ENCODE results near the gene NODAL.
"Not testable (repeated sequence)": the region's sequence is repeated elsewhere in the genome, so short reads cannot be mapped to it uniquely, and the experiment has no call there.

NODAL gene

DNA sequence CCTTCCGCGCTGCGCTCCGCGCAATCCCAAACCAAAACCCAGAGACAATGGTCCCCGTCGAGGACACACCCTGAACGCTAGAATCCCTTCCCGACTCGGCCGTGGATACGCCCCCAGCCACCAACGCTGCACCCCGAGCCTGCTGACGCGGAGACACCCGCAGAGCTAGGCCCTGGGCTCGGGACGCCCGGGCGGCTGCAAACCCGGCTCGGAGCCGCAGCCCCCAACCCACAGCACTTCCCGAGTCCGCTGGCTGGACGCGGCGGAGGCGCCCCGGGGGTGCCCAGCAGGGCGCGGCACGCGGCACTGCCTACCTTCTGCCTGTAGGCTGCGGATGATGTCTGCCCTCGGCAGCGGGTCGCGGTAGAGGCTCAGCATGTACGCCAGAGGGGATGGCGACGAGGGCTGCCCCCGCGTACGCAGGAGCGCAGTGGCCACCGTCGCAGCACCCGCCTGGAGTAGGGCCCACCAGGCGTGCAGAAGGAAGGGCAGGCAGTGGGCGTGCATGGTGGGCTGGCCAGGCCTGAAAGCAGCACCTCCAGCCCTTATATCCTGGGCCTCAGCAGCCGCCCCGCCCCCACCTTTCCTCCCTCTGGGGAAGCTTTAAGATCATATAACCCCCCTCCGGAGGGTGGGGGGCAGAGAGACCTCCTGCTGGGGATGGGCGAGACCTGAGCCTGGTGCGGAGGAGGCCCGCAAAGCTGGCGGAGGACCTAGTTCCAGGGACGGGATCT is at the start of gene NODAL:
Gene NODAL (minus strand): TSS at position 521 of the 734 bp plus-strand sequence. CDS start 14 bp downstream, at position 507.
- DNase-seq = peak; percentile 6

DNA sequence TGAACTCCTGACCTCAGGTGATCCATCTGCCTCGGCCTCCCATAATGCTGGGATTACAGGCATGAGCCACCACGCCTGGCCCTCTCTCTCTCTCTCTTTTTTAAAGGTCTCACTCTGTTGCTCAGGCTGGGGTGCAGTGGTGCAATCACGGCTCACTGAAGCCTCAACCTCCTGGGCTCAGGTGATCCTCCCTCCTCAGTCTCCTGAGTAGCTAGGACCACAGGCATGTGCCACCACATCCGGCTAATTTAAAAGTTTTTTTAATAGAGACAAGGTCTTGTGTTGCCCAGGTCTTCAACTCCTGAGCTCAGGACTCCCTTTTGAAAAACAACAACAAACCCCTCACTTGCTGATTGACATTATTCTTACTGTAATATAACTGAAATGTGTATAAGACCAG is 48.7 kb upstream of the NODAL start:
- DNase-seq = no peak

DNA sequence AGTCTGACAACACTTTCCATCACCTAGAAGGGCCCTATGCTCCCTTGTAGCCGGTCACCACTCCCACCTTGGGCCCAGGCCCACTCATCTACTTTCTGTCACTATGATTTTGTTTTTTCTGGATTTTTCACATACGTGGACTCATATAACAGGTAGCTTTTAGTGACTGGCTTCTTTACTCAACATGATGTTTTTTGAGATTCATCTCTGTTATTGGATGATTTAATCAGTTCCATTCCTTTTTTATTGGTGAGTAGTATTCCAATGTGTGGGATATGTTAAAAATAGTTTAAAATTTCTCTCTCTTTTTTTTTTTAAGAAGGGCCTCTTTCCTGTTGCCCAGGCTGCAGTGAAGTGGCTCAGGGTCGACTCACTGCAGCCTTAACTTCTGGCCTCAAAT is 46.3 kb upstream of the NODAL start:
- no peak for DNase-seq

- DNase-seq = not testable (repeated sequence)
Observed at GRCh38 chr10:70483872-70484271, 42.4 kb upstream of the NODAL start.

- DNase-seq = no peak
Observed at GRCh38 chr10:70482982-70483760, 41.7 kb upstream of the NODAL start.

DNA sequence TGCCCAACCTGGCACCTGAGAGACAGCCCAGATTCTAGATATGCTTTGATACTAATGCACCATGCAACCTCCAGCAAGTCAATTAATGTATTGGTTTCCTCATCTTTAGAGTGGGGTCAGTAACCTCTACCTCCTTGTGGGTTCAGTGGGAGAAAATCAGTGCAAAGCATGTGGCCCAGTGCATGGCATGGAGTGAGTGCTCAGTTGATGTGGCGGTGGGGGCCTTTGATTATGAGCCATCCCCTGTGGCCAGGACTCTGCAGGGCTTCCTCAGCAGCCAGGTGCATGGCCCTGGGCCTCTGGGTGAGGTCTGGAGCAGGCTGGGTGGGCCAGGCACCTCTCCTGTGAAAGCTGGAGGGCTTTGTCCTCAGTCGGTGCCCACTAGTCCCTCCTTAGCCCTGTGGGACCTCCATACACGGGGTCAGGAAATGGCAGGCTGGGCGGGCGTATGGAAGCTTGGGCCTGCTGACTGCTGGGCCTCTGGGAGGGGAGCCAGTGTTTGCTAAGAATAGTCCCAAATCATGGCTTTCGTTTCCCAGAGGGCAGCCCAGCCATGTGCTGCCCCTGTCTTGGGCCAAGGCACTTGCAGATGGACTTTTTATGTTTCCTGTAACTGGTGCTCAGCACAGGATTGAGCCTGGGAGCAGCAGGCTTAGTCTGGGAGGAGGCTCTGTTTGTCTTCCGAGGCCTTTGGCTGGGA is 40.5 kb upstream of the NODAL start:
- DNase-seq = no peak

- no peak for DNase-seq
Observed at GRCh38 chr10:70481105-70481504, 39.6 kb upstream of the NODAL start.

DNA sequence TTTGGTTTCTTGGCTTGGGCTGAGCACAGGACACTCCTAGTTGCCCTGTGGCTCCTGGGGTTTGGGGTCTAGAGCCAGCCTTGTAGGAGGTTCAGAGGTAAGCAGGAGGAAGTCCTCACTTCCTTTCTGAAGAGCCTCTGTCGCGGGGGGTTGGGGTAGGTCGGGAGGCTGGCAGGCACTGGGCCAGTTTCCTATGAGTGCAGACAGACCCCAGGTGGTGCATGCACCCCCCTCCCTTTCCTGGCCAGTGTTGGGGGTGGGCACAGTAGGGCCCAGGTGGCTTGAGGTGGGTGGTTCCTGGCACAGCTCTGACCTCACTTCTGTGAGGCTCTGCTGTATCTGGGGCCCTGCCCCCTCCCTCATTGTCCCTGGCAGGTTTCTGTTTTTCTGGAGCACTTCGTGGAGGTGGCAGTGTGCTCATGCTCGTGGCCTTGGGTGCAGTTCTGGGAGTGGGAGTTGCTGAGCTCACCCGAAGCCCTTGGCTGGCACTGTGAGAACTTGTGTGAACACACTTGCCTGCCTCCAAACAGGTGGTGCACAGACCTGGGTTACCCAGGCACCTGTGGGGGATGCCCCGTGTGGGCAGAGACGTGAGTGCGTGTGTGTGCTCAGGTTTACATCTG is 38.9 kb upstream of the NODAL start:
- no peak for DNase-seq

DNA sequence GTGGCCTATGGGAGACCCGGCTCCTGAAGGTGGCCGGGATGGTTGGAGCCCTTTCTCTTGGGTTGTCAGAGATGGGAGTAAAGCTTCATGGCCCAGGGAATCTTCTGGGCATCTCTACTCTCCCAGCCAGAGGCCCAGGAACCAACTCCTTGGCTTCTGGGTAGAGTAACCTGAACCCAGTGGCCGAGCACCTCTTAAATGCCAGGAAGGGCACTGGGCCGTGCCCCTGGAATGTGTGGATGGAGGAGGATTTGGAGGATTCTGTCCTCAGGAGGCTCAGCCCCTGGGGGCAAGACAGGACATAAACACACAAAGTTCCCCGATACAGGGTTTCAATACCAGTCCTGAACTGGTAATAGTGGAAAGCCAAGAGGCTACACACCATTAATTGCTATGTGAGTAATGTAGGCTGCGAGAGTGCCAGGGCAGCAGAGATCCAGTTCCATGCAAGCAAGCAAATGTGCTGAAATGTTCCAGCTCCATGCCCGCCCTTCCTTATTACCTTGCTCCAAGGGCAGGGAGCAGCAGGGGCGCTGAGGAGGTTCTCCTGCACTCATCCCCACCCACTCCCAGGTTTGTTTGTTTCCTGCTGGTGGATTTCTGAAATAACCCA is 38.3 kb upstream of the NODAL start:
- no peak for DNase-seq

GRCh38 chr10:70479165-70479581 is 37.7 kb upstream of the NODAL start:
- no peak for DNase-seq

- DNase-seq = peak; percentile 25
Observed at GRCh38 chr10:70478191-70479164, 37.0 kb upstream of the NODAL start, which contains the start of gene PALD1. Gene PALD1, plus strand, starts transcription at chr10:70478767. Its CDS starts 47,185 bp downstream, at chr10:70525952.

DNA sequence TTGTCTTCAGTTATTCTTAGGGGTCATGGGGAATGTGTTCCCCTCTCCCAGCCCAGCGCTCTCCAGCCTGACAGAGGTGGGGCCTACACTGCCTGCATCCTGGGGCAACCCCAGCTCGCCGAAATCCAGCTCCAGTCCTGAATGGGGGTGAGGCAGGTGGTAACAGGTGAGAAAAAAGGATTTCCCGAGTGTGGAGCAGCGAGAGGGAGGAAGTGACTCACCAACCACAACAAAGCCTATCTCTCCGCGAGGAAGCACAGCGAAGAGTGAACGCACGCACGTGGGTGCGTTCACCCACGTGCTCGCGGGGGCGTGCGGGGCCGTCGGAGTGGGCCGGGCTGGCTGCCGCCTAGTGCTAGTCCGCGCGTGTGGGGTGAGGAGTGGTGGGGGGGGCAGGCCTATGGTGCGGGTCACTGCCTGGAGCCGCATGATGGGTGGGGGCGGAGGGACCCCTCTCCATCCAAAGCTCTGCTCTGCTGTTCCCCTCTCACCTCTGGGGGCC is 36.2 kb upstream of the NODAL start:
- DNase-seq = peak; percentile 73

- no peak for DNase-seq
Observed at GRCh38 chr10:70476249-70477035, 35.0 kb upstream of the NODAL start.

DNA sequence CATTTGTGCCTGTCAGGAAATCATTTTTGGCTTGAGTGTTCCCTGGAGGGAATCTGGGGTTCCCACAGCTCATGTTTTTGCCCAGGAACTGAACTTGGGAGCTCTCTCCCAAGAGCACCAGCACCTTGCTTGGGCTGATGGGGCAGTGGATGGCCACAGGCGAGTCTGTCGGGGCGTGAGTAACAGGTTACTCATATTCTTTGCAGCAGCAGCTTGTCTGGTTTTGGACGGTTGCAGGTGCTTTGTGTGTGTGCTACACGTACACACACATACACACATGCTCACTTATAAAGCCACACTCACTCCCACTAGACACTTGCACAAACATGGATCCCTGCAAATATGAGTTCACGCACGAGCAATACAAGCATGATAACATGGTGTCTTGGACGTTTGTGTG is 34.2 kb upstream of the NODAL start:
- DNase-seq = no peak

DNA sequence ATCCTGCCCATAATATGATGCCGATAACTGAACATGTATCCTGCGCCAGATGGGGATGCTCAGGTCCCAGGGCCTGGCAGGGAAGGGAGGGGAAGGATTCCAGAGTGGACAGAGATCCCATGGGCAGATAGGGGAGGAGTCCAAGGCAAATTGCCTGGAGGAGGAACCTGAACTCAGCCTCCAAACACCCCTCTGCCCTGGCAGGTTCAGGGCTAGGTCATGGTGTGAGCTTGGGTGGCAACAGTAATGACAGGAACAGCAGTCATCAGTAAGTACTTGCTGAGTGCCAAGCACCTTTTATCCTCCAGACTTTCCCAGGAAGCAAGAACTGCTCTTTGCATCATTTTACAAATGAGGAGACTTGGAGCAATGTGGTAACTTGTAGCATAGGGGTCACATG is 33.3 kb upstream of the NODAL start:
- DNase-seq = no peak

DNA sequence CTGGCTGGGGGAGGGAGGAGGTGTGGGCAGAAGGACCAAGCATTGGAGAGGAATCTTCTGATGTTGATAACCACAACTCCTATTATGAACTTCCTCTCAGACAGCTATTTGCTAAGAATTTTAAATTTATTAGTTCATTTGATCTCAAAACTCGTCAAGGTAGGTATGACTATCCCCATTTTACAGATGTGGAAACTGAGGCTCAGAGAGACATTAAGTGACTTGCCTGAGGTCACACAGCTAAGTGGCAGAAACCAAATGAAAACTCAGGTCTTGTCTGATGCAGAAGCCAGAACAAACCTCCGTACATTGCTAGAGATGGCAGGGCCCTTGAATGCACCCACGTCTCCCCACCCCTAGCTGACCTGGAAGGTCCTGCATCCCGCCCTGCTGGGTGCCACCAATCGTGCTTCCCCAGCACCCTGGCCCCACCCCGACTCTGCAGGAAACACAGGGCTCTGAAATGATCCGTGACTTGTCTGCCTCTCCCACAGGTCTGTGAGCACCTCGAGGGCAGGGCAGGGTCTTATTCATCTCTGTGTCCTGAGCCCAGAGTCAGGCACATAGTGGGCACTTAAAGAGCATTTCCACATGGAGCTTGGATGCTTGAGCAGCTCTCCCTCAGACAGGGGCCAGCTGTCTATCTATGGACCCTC is 31.4 kb upstream of the NODAL start:
- DNase-seq = no peak

DNA sequence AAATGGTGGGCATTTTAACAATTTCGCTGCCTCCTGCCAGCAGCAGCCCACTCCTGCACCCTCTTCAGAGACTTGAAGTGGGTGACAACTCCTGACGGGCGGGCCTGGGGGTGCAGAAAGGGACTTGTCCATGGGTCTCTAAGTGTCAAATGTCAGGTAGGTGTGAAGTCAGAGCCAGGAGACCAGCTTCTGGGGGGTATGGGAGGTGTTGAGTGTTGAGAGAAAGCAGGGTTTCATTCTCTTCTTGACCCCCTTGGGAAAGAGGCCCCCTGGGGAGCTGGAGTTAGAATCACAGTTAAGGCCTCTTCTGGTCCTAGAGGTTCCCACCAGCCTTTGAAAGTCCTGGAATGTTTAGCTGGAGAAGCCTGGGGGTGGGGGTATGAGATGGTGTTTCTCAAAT is 25.5 kb upstream of the NODAL start:
- no peak for DNase-seq

GRCh38 chr10:70465832-70466231 is 24.4 kb upstream of the NODAL start:
- no peak for DNase-seq

GRCh38 chr10:70465278-70465677 is 23.8 kb upstream of the NODAL start:
- no peak for DNase-seq
